ENCODE data around the gene PRDX6.

Gene PRDX6

GRCh38 chr1:173476197-173476664 is 904 bp upstream of the PRDX6 start:
- peak overlapping the region; percentile 80 for H3K4me2 ChIP-seq (ENCODE audit: low read depth, low read length, poor library complexity, severe bottlenecking)
- peaks cover 45% of the 10 kb centered on the region for H3K4me1 ChIP-seq (ENCODE audit: insufficient read depth, low read length, poor library complexity, severe bottlenecking)
- no peaks in the 10 kb centered on the region for H3K9me3 ChIP-seq (ENCODE audit: insufficient read depth, low read depth, low read length)
- no peak for TF ChIP-seq EZH2phosphoT487 (IDR thresholded peaks at IDR 0.05; ENCODE audit: borderline replicate concordance)
- no peak for TF ChIP-seq CTCF (conservative IDR thresholded peaks at IDR 0.05; ENCODE audit: low read length)
- H3K4me3 ChIP-seq (ENCODE audit: low read length, poor library complexity, severe bottlenecking) = peak overlapping the region; percentile 93
- peaks cover 4% of the 10 kb centered on the region; the same call in 1 of the 2 replicates for H3K36me3 ChIP-seq (ENCODE audit: insufficient read depth, low read length)
- H3K27me3 ChIP-seq (ENCODE audit: insufficient read depth, low read length, poor library complexity, severe bottlenecking) = no peaks in the 10 kb centered on the region
- no peaks in the 10 kb centered on the region for H3K9me2 ChIP-seq (replicated peaks; ENCODE audit: low read depth, low read length)
- no peaks in the 10 kb centered on the region for H3F3A ChIP-seq (ENCODE audit: low read depth)
- peaks cover 48% of the 10 kb centered on the region for H3K79me2 ChIP-seq (ENCODE audit: insufficient read depth, low read length)
- peaks cover 34% of the 10 kb centered on the region for H4K20me1 ChIP-seq (ENCODE audit: insufficient read depth, low read length, poor library complexity, severe bottlenecking)
- peak overlapping the region; percentile 79 for H3K9ac ChIP-seq (ENCODE audit: low read depth, low read length, poor library complexity, severe bottlenecking)
- peak overlapping the region; percentile 97 for H2AFZ ChIP-seq (ENCODE audit: low read length)

GRCh38 chr1:173476665-173477285 is 360 bp upstream of the PRDX6 start:
- H3K9me3 ChIP-seq (ENCODE audit: insufficient read depth, low read depth, low read length) = no peaks in the 10 kb centered on the region
- peaks cover 50% of the 10 kb centered on the region for H3K4me1 ChIP-seq (ENCODE audit: insufficient read depth, low read length, poor library complexity, severe bottlenecking)
- no peaks in the 10 kb centered on the region for H3K9me2 ChIP-seq (replicated peaks; ENCODE audit: low read depth, low read length)
- no peaks in the 10 kb centered on the region for H3K27me3 ChIP-seq (ENCODE audit: insufficient read depth, low read length, poor library complexity, severe bottlenecking)
- H3F3A ChIP-seq (ENCODE audit: low read depth) = no peaks in the 10 kb centered on the region
- H2AFZ ChIP-seq (ENCODE audit: low read length) = peak overlapping the region; percentile 97
- H3K36me3 ChIP-seq (ENCODE audit: insufficient read depth, low read length) = peaks cover 10% of the 10 kb centered on the region; the same call in 1 of the 2 replicates
- no peak for TF ChIP-seq CTCF (conservative IDR thresholded peaks at IDR 0.05; ENCODE audit: low read length)
- peaks cover 34% of the 10 kb centered on the region for H4K20me1 ChIP-seq (ENCODE audit: insufficient read depth, low read length, poor library complexity, severe bottlenecking)
- H3K9ac ChIP-seq (ENCODE audit: low read depth, low read length, poor library complexity, severe bottlenecking) = peak overlapping the region; percentile 87
- H3K4me2 ChIP-seq (ENCODE audit: low read depth, low read length, poor library complexity, severe bottlenecking) = peak overlapping the region; percentile 80
- peaks cover 51% of the 10 kb centered on the region for H3K79me2 ChIP-seq (ENCODE audit: insufficient read depth, low read length)
- H3K4me3 ChIP-seq (ENCODE audit: low read length, poor library complexity, severe bottlenecking) = peak overlapping the region; percentile 93

- Histone ChIP-seq H2AFZ (ENCODE audit: low read length) (peak overlapping the region; percentile 94), H3K9ac (ENCODE audit: low read depth, low read length, poor library complexity, severe bottlenecking) (peak overlapping the region; percentile 87), H3K79me2 (ENCODE audit: insufficient read depth, low read length) (peaks cover 60% of the 10 kb centered on the region), H4K20me1 (ENCODE audit: insufficient read depth, low read length, poor library complexity, severe bottlenecking) (peaks cover 34% of the 10 kb centered on the region), H3K4me3 (ENCODE audit: low read length, poor library complexity, severe bottlenecking) (peak overlapping the region; percentile 83), H3K4me1 (ENCODE audit: insufficient read depth, low read length, poor library complexity, severe bottlenecking) (peaks cover 57% of the 10 kb centered on the region), H3K9me3 (ENCODE audit: insufficient read depth, low read depth, low read length) (no peaks in the 10 kb centered on the region), H3K27me3 (ENCODE audit: insufficient read depth, low read length, poor library complexity, severe bottlenecking) (no peaks in the 10 kb centered on the region), H3F3A (ENCODE audit: low read depth) (no peaks in the 10 kb centered on the region), H3K4me2 (ENCODE audit: low read depth, low read length, poor library complexity, severe bottlenecking) (peak overlapping the region; percentile 82), H3K9me2 (replicated peaks; ENCODE audit: low read depth, low read length) (no peaks in the 10 kb centered on the region), H3K36me3 (ENCODE audit: insufficient read depth, low read length) (peaks cover 23% of the 10 kb centered on the region; the same call in 1 of the 2 replicates)
- TF ChIP-seq EZH2phosphoT487 (IDR thresholded peaks at IDR 0.05; ENCODE audit: borderline replicate concordance) = no peak
- no peak for TF ChIP-seq CTCF (conservative IDR thresholded peaks at IDR 0.05; ENCODE audit: low read length)
Measured at GRCh38 chr1:173478094-173478674, 1.0 kb downstream of the PRDX6 start.

Data from Loucy (cell line).